ENCODE data around the gene ELP4.
"Not testable (repeated sequence)": the region's sequence is repeated elsewhere in the genome, so short reads cannot be mapped to it uniquely, and the experiment has no call there.

The ELP4 gene

GRCh38 chr11:31509429-31510345 is at the start of gene ELP4, which contains the start of gene IMMP1L:
Gene ELP4 (plus strand): TSS chr11:31509767. CDS start chr11:31509785, 18 bp downstream.
Gene IMMP1L (minus strand): TSS chr11:31509622. CDS start chr11:31463276, 46,346 bp downstream.
- DNase-seq = peak; percentile 97

- DNase-seq = no peak
These were observed 45.1 kb upstream of the ELP4 start for GRCh38 chr11:31464436-31464835.

GRCh38 chr11:31474083-31474482 is 35.5 kb upstream of the ELP4 start:
- no peak for DNase-seq

GRCh38 chr11:31477528-31478222 is 31.9 kb upstream of the ELP4 start:
- DNase-seq = no peak

GRCh38 chr11:31478223-31478590 is 31.4 kb upstream of the ELP4 start:
- DNase-seq = no peak

GRCh38 chr11:31479066-31479465 is 30.5 kb upstream of the ELP4 start:
- no peak for DNase-seq

- no peak for DNase-seq
These were observed 28.6 kb upstream of the ELP4 start for GRCh38 chr11:31480930-31481329.

- no peak for DNase-seq
These were observed 25.1 kb upstream of the ELP4 start for GRCh38 chr11:31484497-31484896.

GRCh38 chr11:31487848-31488247 is 21.7 kb upstream of the ELP4 start:
- DNase-seq = peak; percentile 36

GRCh38 chr11:31492320-31492913 is 17.1 kb upstream of the ELP4 start:
- no peak for DNase-seq

GRCh38 chr11:31493235-31493634 is 16.3 kb upstream of the ELP4 start:
- DNase-seq = no peak

GRCh38 chr11:31493762-31494161 is 15.8 kb upstream of the ELP4 start:
- not testable (repeated sequence) for DNase-seq

- no peak for DNase-seq
These were observed 9.9 kb upstream of the ELP4 start for GRCh38 chr11:31499576-31500178.

GRCh38 chr11:31500560-31500959 is 9.0 kb upstream of the ELP4 start:
- DNase-seq = no peak

- peak; percentile 47 for DNase-seq
These were observed 527 bp upstream of the ELP4 start for GRCh38 chr11:31509051-31509428.

GRCh38 chr11:31512117-31512516 is 2.5 kb downstream of the ELP4 start:
- no peak for DNase-seq

- no peak for DNase-seq
These were observed 12.1 kb downstream of the ELP4 start for GRCh38 chr11:31521497-31522150.

GRCh38 chr11:31529189-31529588 is 19.6 kb downstream of the ELP4 start:
- no peak for DNase-seq

- DNase-seq = no peak
These were observed 20.1 kb downstream of the ELP4 start for GRCh38 chr11:31529701-31530100.

- DNase-seq = no peak
These were observed 21.7 kb downstream of the ELP4 start for GRCh38 chr11:31531293-31531692.

GRCh38 chr11:31535479-31535878 is 25.9 kb downstream of the ELP4 start:
- no peak for DNase-seq

GRCh38 chr11:31542862-31543261 is 33.3 kb downstream of the ELP4 start:
- DNase-seq = no peak

GRCh38 chr11:31555938-31556337 is 46.4 kb downstream of the ELP4 start:
- DNase-seq = no peak

Measured in CD4-positive, alpha-beta T cell treated with Interleukin-21 for 1 hour (primary cell).